ENCODE measurements around the gene COL6A3.

The COL6A3 gene

GRCh38 chr2:237451643-237452469, 37.9 kb upstream of the COL6A3 start:
- TF ChIP-seq ZSCAN23 (tag by site-specific recombination; IDR thresholded peaks at IDR 0.05), result no peak
- no peak for TF ChIP-seq ZNF10 (tag by site-specific recombination; IDR thresholded peaks at IDR 0.05)
- no peak for TF ChIP-seq ZNF18 (tag by site-specific recombination; IDR thresholded peaks at IDR 0.05)
- TF ChIP-seq ZNF335 (tag by site-specific recombination; conservative IDR thresholded peaks at IDR 0.05), result no peak
- TF ChIP-seq ZFP3 (tag by site-specific recombination; IDR thresholded peaks at IDR 0.05; ENCODE audit: low read depth), result no peak
- TF ChIP-seq ZNF610 (tag by site-specific recombination; IDR thresholded peaks at IDR 0.05; ENCODE audit: borderline replicate concordance), result no peak
- TF ChIP-seq ZNF660 (tag by site-specific recombination; IDR thresholded peaks at IDR 0.05), result no peak
- no peak for TF ChIP-seq ZNF394 (tag by site-specific recombination; IDR thresholded peaks at IDR 0.05; ENCODE audit: borderline replicate concordance)
- TF ChIP-seq ZNF670 (tag by site-specific recombination; IDR thresholded peaks at IDR 0.05; ENCODE audit: low read depth), result no peak
- TF ChIP-seq ZNF768 (tag by site-specific recombination; IDR thresholded peaks at IDR 0.05), result no peak
- POLR2A ChIA-PET, result interaction anchor here (0.6 to 1.2 kb wide), 2 partner anchors 23 to 1021 kb away, joined by 3 to 4 read pairs; no protein-coding TSS in a partner anchor
- Histone ChIP-seq H3K36me3 (ENCODE audit: control insufficient read depth in 2 of 2, insufficient read depth in 1 of 2, low read length in 2 of 2) (no peaks in the 10 kb centered on the region), H3K9me3 (ENCODE audit: control insufficient read depth, insufficient read depth, low read depth, low read length) (no peaks in the 10 kb centered on the region), H3K4me3 (ENCODE audit: low read depth, low read length) (no peak overlapping the region), H3K4me1 (ENCODE audit: control insufficient read depth, insufficient read depth, low read length) (no peaks in the 10 kb centered on the region), H3K27ac (ENCODE audit: extremely low read depth, low read depth, low read length) (no peak overlapping the region)
- CTCF ChIA-PET, result interaction anchor here (1.2 kb wide), 1 partner anchor 31 kb away, joined by 7 read pairs; no protein-coding TSS in a partner anchor

- Histone ChIP-seq H3K27ac (ENCODE audit: extremely low read depth, low read depth, low read length) (no peak overlapping the region), H3K4me1 (ENCODE audit: control insufficient read depth, insufficient read depth, low read length) (no peaks in the 10 kb centered on the region), H3K9me3 (ENCODE audit: control insufficient read depth, insufficient read depth, low read depth, low read length) (no peaks in the 10 kb centered on the region), H3K36me3 (ENCODE audit: control insufficient read depth in 2 of 2, insufficient read depth in 1 of 2, low read length in 2 of 2) (no peaks in the 10 kb centered on the region), H3K4me3 (ENCODE audit: low read depth, low read length) (no peak overlapping the region)
- ChIA-PET CTCF (interaction anchor here (1.2 kb wide), 1 partner anchor 30 kb away, joined by 7 read pairs; no protein-coding TSS in a partner anchor), POLR2A (interaction anchor here (0.6 kb wide), 1 partner anchor 25 kb away, joined by 3 read pairs; no protein-coding TSS in a partner anchor)
- TF ChIP-seq ZNF560 (tag by site-specific recombination; IDR thresholded peaks at IDR 0.05; ENCODE audit: borderline replicate concordance), result no peak
- TF ChIP-seq ZNF600 (tag by site-specific recombination; IDR thresholded peaks at IDR 0.05), result no peak
- no peak for TF ChIP-seq ZNF23 (tag by site-specific recombination; IDR thresholded peaks at IDR 0.05; ENCODE audit: borderline replicate concordance)
- TF ChIP-seq HOXC10 (CRISPR knock-in tag; IDR thresholded peaks at IDR 0.05), result no peak
- TF ChIP-seq ZNF148 (tag by site-specific recombination; IDR thresholded peaks at IDR 0.05; ENCODE audit: borderline replicate concordance), result no peak
- TF ChIP-seq ZNF157 (tag by site-specific recombination; IDR thresholded peaks at IDR 0.05), result no peak
- TF ChIP-seq OSR2 (tag by site-specific recombination; IDR thresholded peaks at IDR 0.05), result no peak
- no peak for TF ChIP-seq KLF1 (tag by site-specific recombination; IDR thresholded peaks at IDR 0.05)
- no peak for TF ChIP-seq ZBTB11 (tag by site-specific recombination; conservative IDR thresholded peaks at IDR 0.05; ENCODE audit: low read depth)
- no peak for TF ChIP-seq ZBTB8A (tag by site-specific recombination; IDR thresholded peaks at IDR 0.05)
- TF ChIP-seq ZNF37A (tag by site-specific recombination; IDR thresholded peaks at IDR 0.05), result no peak
- TF ChIP-seq ZNF280D (tag by site-specific recombination; IDR thresholded peaks at IDR 0.05), result no peak
- TF ChIP-seq ZFHX2 (tag by site-specific recombination; conservative IDR thresholded peaks at IDR 0.05), result no peak
- TF ChIP-seq ZNF585B (tag by site-specific recombination; IDR thresholded peaks at IDR 0.05), result no peak
Observed at GRCh38 chr2:237450583-237450982, 36.6 kb upstream of the COL6A3 start.
